IPS-20b (cell line): Measurements from ENCODE around the gene ARSD.
A peak's percentile ranks its signal among the peaks of the same experiment; 100 is the strongest.
"Not testable (repeated sequence)": the region's sequence is repeated elsewhere in the genome, so short reads cannot be mapped to it uniquely, and the experiment has no call there.

Source experiments
- H3K27ac ChIP-seq: one replicate; pipeline ENCODE4 v1.5.1; 2013; ENCODE audit warnings: low read length
- H3K27me3 ChIP-seq: 2 replicates; pipeline ENCODE4 v1.6.1; 2013; ENCODE audit warnings: mild to moderate bottlenecking, low read length, inconsistent platforms; ENCODE audit not compliant: insufficient read depth
- H3K36me3 ChIP-seq: 2 replicates; pipeline ENCODE4 v1.6.1; 2013; ENCODE audit warnings: low read depth, mild to moderate bottlenecking, inconsistent platforms, low read length, moderate library complexity; ENCODE audit not compliant: insufficient read depth
- H3K4me1 ChIP-seq: 2 replicates; pipeline ENCODE4 v1.6.1; 2013; ENCODE audit warnings: mild to moderate bottlenecking, control low read depth, inconsistent platforms, low read length, moderate library complexity; ENCODE audit not compliant: insufficient read depth
- H3K4me3 ChIP-seq: 2 replicates; pipeline ENCODE4 v1.5.1; 2013; ENCODE audit warnings: mild to moderate bottlenecking, low read length, inconsistent platforms
- H3K9ac ChIP-seq: 2 replicates; pipeline ENCODE4 v1.6.1; 2013; ENCODE audit warnings: low read depth, mild to moderate bottlenecking, inconsistent platforms, low read length, moderate library complexity
- H3K9me3 ChIP-seq: 2 replicates; pipeline ENCODE4 v1.6.1; 2013; ENCODE audit warnings: mild to moderate bottlenecking, low read depth, low read length, inconsistent platforms; ENCODE audit not compliant: insufficient read depth

ARSD gene

DNA sequence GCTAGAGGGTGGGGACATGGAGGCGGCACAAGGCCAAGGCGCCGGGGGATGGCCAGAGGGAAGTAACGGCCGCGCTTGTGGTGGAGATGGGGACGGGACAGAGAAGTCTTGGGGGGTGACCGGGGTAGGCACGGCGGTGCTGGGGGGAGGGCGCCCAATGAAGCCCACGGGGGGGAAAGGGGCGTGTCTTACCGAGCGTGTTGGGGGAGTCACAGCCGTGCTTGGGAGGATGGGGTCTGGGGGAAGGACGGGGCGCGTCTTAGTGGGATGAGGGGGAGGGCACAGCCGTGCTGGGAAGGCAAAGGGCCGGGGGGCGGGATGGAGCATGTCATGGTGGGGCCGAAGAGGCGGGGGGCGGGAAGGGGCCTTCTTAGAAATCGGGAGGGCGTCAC lies 952 bp downstream of the ARSD start:
- H3K4me1 ChIP-seq = peaks cover 7% of the 10 kb centered on the region; the same call in 1 of the 2 replicates
- peak overlapping the region; percentile 64; the same call in 1 of the 2 replicates for H3K4me3 ChIP-seq
- H3K27me3 ChIP-seq = no peaks in the 10 kb centered on the region
- H3K36me3 ChIP-seq = no peaks in the 10 kb centered on the region
- H3K9me3 ChIP-seq = no peaks in the 10 kb centered on the region
- H3K9ac ChIP-seq = peak overlapping the region; percentile 80; the same call in 1 of the 2 replicates
- H3K27ac ChIP-seq = no peak overlapping the region

- Histone ChIP-seq H3K9me3 (no peaks in the 10 kb centered on the region), H3K4me1 (peaks cover 7% of the 10 kb centered on the region; the same call in 1 of the 2 replicates), H3K36me3 (no peaks in the 10 kb centered on the region), H3K9ac (no peak overlapping the region), H3K27ac (no peak overlapping the region), H3K4me3 (no peak overlapping the region), H3K27me3 (no peaks in the 10 kb centered on the region)
Measured at GRCh38 chrX:2926664-2927275, 2.4 kb downstream of the ARSD start.

GRCh38 chrX:2926255-2926654 lies 2.9 kb downstream of the ARSD start:
- not testable (repeated sequence) for H3K27ac ChIP-seq, H3K4me1 ChIP-seq, H3K27me3 ChIP-seq, H3K36me3 ChIP-seq, H3K9ac ChIP-seq, H3K9me3 ChIP-seq, H3K4me3 ChIP-seq

GRCh38 chrX:2924151-2924550 lies 5.0 kb downstream of the ARSD start:
- Histone ChIP-seq H3K9ac (no peak overlapping the region), H3K4me1 (no peaks in the 10 kb centered on the region), H3K9me3 (no peaks in the 10 kb centered on the region), H3K27ac (no peak overlapping the region), H3K4me3 (no peak overlapping the region), H3K27me3 (no peaks in the 10 kb centered on the region), H3K36me3 (no peaks in the 10 kb centered on the region)

DNA sequence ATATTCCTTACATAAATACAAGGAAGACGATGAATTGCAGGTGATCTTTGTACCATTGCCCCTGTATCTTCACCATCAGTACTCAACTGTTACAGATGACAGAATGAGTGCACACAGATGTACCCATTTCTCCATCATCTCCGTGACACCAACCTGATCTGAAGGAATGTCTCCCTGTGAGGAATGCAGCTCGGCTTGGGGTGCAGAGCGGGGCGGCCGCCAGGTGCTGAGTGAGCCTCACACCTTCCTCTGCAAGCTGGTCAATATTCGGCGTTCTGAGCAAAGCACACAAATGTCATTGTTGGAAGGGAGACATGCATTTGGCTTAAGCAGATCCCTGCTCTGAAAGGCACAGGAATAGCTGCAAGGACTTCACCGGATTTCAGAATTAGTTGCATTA lies 7.4 kb downstream of the ARSD start:
- H3K9ac ChIP-seq = no peak overlapping the region
- H3K27ac ChIP-seq = no peak overlapping the region
- no peaks in the 10 kb centered on the region for H3K36me3 ChIP-seq
- no peaks in the 10 kb centered on the region for H3K9me3 ChIP-seq
- H3K4me1 ChIP-seq = no peaks in the 10 kb centered on the region
- no peaks in the 10 kb centered on the region for H3K27me3 ChIP-seq
- H3K4me3 ChIP-seq = no peak overlapping the region

DNA sequence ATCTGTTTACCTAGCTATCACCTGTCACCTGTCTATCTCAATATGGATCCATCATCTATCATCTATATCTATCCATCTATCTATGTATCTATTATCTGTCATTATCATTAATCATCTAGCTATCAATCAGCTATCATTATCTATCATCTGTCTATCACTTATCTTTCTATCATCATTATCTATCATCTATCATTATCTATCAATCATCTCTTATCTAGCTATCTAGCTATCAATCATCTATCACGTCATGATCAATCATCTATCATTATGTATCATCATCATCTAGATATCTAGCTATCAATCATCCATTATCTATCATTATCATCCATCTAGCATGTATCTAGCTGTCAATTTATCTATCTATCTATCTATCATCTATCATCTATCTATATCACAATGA lies 7.9 kb downstream of the ARSD start:
- Histone ChIP-seq H3K36me3 (no peaks in the 10 kb centered on the region), H3K9me3 (no peaks in the 10 kb centered on the region), H3K4me3 (no peak overlapping the region), H3K4me1 (no peaks in the 10 kb centered on the region), H3K27ac (no peak overlapping the region), H3K27me3 (no peaks in the 10 kb centered on the region), H3K9ac (no peak overlapping the region)

GRCh38 chrX:2917767-2918166 lies 11.4 kb downstream of the ARSD start:
- Histone ChIP-seq H3K27ac (no peak overlapping the region), H3K9me3 (no peaks in the 10 kb centered on the region), H3K4me1 (peaks cover 10% of the 10 kb centered on the region; the same call in 1 of the 2 replicates), H3K27me3 (no peaks in the 10 kb centered on the region), H3K9ac (no peak overlapping the region), H3K36me3 (no peaks in the 10 kb centered on the region), H3K4me3 (no peak overlapping the region)

GRCh38 chrX:2913118-2913517 lies 16.0 kb downstream of the ARSD start:
- no peaks in the 10 kb centered on the region for H3K36me3 ChIP-seq
- no peaks in the 10 kb centered on the region for H3K9me3 ChIP-seq
- no peak overlapping the region for H3K4me3 ChIP-seq
- no peaks in the 10 kb centered on the region for H3K27me3 ChIP-seq
- peaks cover 11% of the 10 kb centered on the region; the same call in 1 of the 2 replicates for H3K4me1 ChIP-seq
- no peak overlapping the region for H3K27ac ChIP-seq
- peak overlapping the region; percentile 56; the same call in 1 of the 2 replicates for H3K9ac ChIP-seq

- H3K27me3 ChIP-seq = no peaks in the 10 kb centered on the region
- no peak overlapping the region for H3K9ac ChIP-seq
- H3K9me3 ChIP-seq = no peaks in the 10 kb centered on the region
- no peaks in the 10 kb centered on the region for H3K36me3 ChIP-seq
- peaks cover 11% of the 10 kb centered on the region; the same call in 1 of the 2 replicates for H3K4me1 ChIP-seq
- no peak overlapping the region for H3K27ac ChIP-seq
- H3K4me3 ChIP-seq = no peak overlapping the region
Measured at GRCh38 chrX:2910109-2910508, 19.0 kb downstream of the ARSD start.

- Histone ChIP-seq H3K36me3 (no peaks in the 10 kb centered on the region), H3K9ac (no peak overlapping the region), H3K4me1 (peaks cover 4% of the 10 kb centered on the region; the same call in 1 of the 2 replicates), H3K27me3 (no peaks in the 10 kb centered on the region), H3K27ac (no peak overlapping the region), H3K4me3 (no peak overlapping the region), H3K9me3 (no peaks in the 10 kb centered on the region; the same call in 1 of the 2 replicates)
Measured at GRCh38 chrX:2908125-2908685, 20.9 kb downstream of the ARSD start.

DNA sequence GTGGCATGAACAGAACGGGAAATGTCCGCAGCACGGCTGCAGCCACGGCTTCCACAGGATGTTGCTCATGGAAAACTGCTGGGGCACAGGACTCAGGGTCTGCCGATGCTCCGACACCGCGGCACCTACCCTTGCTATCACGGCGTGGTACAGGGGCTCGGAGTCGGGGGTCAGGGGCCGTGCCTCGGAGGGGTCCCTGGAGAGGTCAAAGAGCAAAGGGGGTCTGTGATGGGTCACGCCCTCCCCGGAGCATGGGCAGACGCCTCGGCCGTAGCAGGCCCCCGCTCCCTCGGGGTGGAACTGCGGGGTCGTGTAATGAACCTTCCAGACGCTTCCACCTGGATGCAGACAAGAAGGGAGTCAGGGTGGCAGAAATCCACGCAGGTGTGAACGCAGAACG lies 21.8 kb downstream of the ARSD start:
- Histone ChIP-seq H3K27ac (no peak overlapping the region), H3K4me1 (no peaks in the 10 kb centered on the region), H3K9me3 (no peaks in the 10 kb centered on the region; the same call in 1 of the 2 replicates), H3K9ac (no peak overlapping the region), H3K36me3 (no peaks in the 10 kb centered on the region), H3K27me3 (no peaks in the 10 kb centered on the region), H3K4me3 (no peak overlapping the region)

- no peaks in the 10 kb centered on the region for H3K36me3 ChIP-seq
- H3K9me3 ChIP-seq = no peaks in the 10 kb centered on the region; the same call in 1 of the 2 replicates
Measured at GRCh38 chrX:2903366-2903765, 25.8 kb downstream of the ARSD start.

More at GRCh38 chrX:2903366-2903765, 25.8 kb downstream of the ARSD start:
- peaks cover 7% of the 10 kb centered on the region; the same call in 1 of the 2 replicates for H3K4me1 ChIP-seq
- H3K27ac ChIP-seq = no peak overlapping the region
- H3K9ac ChIP-seq = no peak overlapping the region
- no peaks in the 10 kb centered on the region for H3K27me3 ChIP-seq
- no peak overlapping the region for H3K4me3 ChIP-seq
